ENCODE data around the gene ADI1.

The ADI1 gene

GRCh38 chr2:3553946-3554345 is 34.6 kb upstream of the ADI1 start:
- Histone ChIP-seq H3K9ac (ENCODE audit: low read length) (no peak overlapping the region), H3K36me3 (ENCODE audit: insufficient read depth, low read length) (peaks cover 74% of the 10 kb centered on the region)

DNA sequence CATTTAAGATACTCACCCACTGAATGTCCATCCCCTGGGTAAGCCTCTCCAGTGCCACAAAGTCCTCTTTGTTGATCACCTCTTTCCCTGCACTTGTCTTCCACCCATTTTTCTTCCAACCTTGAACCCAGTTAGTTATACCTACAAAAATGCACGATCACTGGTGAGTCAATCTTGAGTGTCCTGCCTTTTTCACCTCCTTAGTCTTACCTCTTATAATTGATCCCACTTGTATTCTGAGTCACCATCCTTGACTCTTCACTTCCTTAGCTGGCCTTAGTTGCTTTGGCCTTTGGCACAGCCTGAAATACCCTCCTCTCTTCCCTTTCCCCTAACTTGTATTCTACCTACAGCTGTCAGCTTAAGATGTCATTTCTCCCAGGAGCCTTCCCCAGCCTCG is 28.6 kb upstream of the ADI1 start:
- no peaks in the 10 kb centered on the region for H3K9me2 ChIP-seq (ENCODE audit: low read depth, low read length)

More at GRCh38 chr2:3553946-3554345, 34.6 kb upstream of the ADI1 start:
- Histone ChIP-seq H3F3A (ENCODE audit: insufficient read depth, low read length) (no peaks in the 10 kb centered on the region), H3K4me3 (ENCODE audit: low read depth, low read length, poor library complexity, severe bottlenecking) (no peak overlapping the region), H3K27ac (ENCODE audit: low read depth, low read length, poor library complexity, severe bottlenecking) (no peak overlapping the region), H3K4me2 (ENCODE audit: low read length) (no peak overlapping the region), H2AFZ (ENCODE audit: low read length) (no peak overlapping the region), H3K9me2 (ENCODE audit: low read depth, low read length) (no peaks in the 10 kb centered on the region), H3K9me3 (ENCODE audit: low read length) (no peaks in the 10 kb centered on the region), H4K20me1 (ENCODE audit: insufficient read depth, low read length) (no peaks in the 10 kb centered on the region), H3K79me2 (ENCODE audit: insufficient read depth, low read length) (peaks cover 14% of the 10 kb centered on the region), H3K27me3 (ENCODE audit: insufficient read depth, low read length) (no peaks in the 10 kb centered on the region), H3K4me1 (ENCODE audit: insufficient read depth, low read length, severe bottlenecking) (peaks cover 17% of the 10 kb centered on the region)
- TF ChIP-seq, protein P1, sequence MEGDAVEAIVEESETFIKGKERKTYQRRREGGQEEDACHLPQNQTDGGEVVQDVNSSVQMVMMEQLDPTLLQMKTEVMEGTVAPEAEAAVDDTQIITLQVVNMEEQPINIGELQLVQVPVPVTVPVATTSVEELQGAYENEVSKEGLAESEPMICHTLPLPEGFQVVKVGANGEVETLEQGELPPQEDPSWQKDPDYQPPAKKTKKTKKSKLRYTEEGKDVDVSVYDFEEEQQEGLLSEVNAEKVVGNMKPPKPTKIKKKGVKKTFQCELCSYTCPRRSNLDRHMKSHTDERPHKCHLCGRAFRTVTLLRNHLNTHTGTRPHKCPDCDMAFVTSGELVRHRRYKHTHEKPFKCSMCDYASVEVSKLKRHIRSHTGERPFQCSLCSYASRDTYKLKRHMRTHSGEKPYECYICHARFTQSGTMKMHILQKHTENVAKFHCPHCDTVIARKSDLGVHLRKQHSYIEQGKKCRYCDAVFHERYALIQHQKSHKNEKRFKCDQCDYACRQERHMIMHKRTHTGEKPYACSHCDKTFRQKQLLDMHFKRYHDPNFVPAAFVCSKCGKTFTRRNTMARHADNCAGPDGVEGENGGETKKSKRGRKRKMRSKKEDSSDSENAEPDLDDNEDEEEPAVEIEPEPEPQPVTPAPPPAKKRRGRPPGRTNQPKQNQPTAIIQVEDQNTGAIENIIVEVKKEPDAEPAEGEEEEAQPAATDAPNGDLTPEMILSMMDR (IDR thresholded peaks at IDR 0.05; ENCODE audit: low read length) = no peak
- TF ChIP-seq EZH2 (IDR thresholded peaks at IDR 0.05; ENCODE audit: borderline replicate concordance, low read length) = no peak

DNA sequence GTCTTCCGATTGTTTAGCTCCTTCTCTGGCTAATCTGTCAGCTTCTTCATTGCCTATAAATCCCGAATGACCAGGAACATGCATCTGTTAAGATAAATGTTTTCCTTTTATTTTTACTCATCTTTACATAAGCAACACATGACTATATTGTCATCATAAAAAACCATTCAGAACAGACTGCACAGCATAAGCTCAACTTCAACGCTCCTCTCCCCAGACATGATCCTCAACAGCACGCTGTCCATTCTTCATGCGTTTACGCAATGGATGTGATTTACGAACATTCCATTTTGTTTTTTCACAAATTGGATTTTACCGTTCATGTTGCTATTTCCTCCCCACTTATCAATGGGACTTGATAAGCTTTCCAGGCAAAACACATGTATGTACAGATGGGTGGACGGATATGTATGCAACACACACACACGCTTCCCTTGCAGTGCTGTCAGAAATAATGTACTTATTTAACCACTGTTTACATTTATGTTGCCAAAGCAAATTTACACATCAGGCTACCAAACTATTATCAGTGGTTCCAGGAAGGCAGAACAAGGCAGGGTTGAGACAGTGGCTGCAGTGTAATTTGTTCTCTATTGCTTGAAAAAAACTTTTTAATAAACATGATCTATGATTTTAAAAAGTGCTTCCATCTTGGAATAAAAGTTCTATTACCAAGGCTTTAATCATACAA is 26.6 kb upstream of the ADI1 start:
- TF ChIP-seq, protein P1 (IDR thresholded peaks at IDR 0.05; ENCODE audit: low read length) = no peak
- no peak for TF ChIP-seq EZH2 (IDR thresholded peaks at IDR 0.05; ENCODE audit: borderline replicate concordance, low read length)
- H3K36me3 ChIP-seq (ENCODE audit: insufficient read depth, low read length) = peaks cover 95% of the 10 kb centered on the region

More for the DNA sequence above, 28.6 kb upstream of the ADI1 start:
- Histone ChIP-seq H4K20me1 (ENCODE audit: insufficient read depth, low read length) (no peaks in the 10 kb centered on the region), H3K27ac (ENCODE audit: low read depth, low read length, poor library complexity, severe bottlenecking) (no peak overlapping the region), H3K4me1 (ENCODE audit: insufficient read depth, low read length, severe bottlenecking) (no peaks in the 10 kb centered on the region), H3K4me3 (ENCODE audit: low read depth, low read length, poor library complexity, severe bottlenecking) (no peak overlapping the region), H3K9me3 (ENCODE audit: low read length) (no peaks in the 10 kb centered on the region), H3K9ac (ENCODE audit: low read length) (no peak overlapping the region), H3K4me2 (ENCODE audit: low read length) (no peak overlapping the region), H3K79me2 (ENCODE audit: insufficient read depth, low read length) (no peaks in the 10 kb centered on the region), H3K36me3 (ENCODE audit: insufficient read depth, low read length) (peaks cover 94% of the 10 kb centered on the region), H3K27me3 (ENCODE audit: insufficient read depth, low read length) (no peaks in the 10 kb centered on the region), H2AFZ (ENCODE audit: low read length) (no peak overlapping the region), H3F3A (ENCODE audit: insufficient read depth, low read length) (no peaks in the 10 kb centered on the region)
- TF ChIP-seq, protein P1 (IDR thresholded peaks at IDR 0.05; ENCODE audit: low read length) = no peak
- TF ChIP-seq EZH2 (IDR thresholded peaks at IDR 0.05; ENCODE audit: borderline replicate concordance, low read length) = no peak

More for the DNA sequence above, 26.6 kb upstream of the ADI1 start:
- Histone ChIP-seq H3K9me2 (ENCODE audit: low read depth, low read length) (no peaks in the 10 kb centered on the region), H3K9me3 (ENCODE audit: low read length) (no peaks in the 10 kb centered on the region), H3K27me3 (ENCODE audit: insufficient read depth, low read length) (no peaks in the 10 kb centered on the region), H3F3A (ENCODE audit: insufficient read depth, low read length) (no peaks in the 10 kb centered on the region), H3K4me1 (ENCODE audit: insufficient read depth, low read length, severe bottlenecking) (no peaks in the 10 kb centered on the region), H2AFZ (ENCODE audit: low read length) (no peak overlapping the region), H3K27ac (ENCODE audit: low read depth, low read length, poor library complexity, severe bottlenecking) (no peak overlapping the region), H3K79me2 (ENCODE audit: insufficient read depth, low read length) (no peaks in the 10 kb centered on the region), H3K9ac (ENCODE audit: low read length) (no peak overlapping the region), H3K4me2 (ENCODE audit: low read length) (no peak overlapping the region), H3K4me3 (ENCODE audit: low read depth, low read length, poor library complexity, severe bottlenecking) (no peak overlapping the region), H4K20me1 (ENCODE audit: insufficient read depth, low read length) (no peaks in the 10 kb centered on the region)
